GM19372 (cell line): ENCODE data around the gene PTPRU.

Source experiments
- ATAC-seq: cut with Tn5 transposase; IDR thresholded peaks from one replicate; pipeline ENCODE4 v1.9.1; 2021; ENCODE audit warnings: mild to moderate bottlenecking, low read depth, moderate library complexity; ENCODE audit not compliant: unreplicated experiment

The PTPRU gene

GRCh38 chr1:29354511-29355098, 118.3 kb downstream of the PTPRU start:
- no peak for ATAC-seq

GRCh38 chr1:29355375-29355774, 119.1 kb downstream of the PTPRU start:
- ATAC-seq = no peak

- no peak for ATAC-seq
Measured at GRCh38 chr1:29356663-29357062, 120.3 kb downstream of the PTPRU start.

GRCh38 chr1:29357452-29357851, 121.1 kb downstream of the PTPRU start:
- ATAC-seq = no peak

- ATAC-seq = no peak
Measured at GRCh38 chr1:29358183-29358582, 121.9 kb downstream of the PTPRU start.

GRCh38 chr1:29360768-29361167, 124.4 kb downstream of the PTPRU start:
- no peak for ATAC-seq

- no peak for ATAC-seq
Measured at GRCh38 chr1:29361686-29362085, 125.4 kb downstream of the PTPRU start.

GRCh38 chr1:29362116-29362515, 125.8 kb downstream of the PTPRU start:
- ATAC-seq = no peak

GRCh38 chr1:29362764-29363163, 126.4 kb downstream of the PTPRU start:
- ATAC-seq = no peak

GRCh38 chr1:29363536-29363935, 127.2 kb downstream of the PTPRU start:
- ATAC-seq = no peak

- ATAC-seq = no peak
Measured at GRCh38 chr1:29364101-29364678, 127.9 kb downstream of the PTPRU start.

GRCh38 chr1:29365906-29366670, 129.8 kb downstream of the PTPRU start:
- no peak for ATAC-seq

- ATAC-seq = no peak
Measured at GRCh38 chr1:29368936-29369932, 132.9 kb downstream of the PTPRU start.

- ATAC-seq = no peak
Measured at GRCh38 chr1:29370067-29370466, 133.7 kb downstream of the PTPRU start.

- ATAC-seq = no peak
Measured at GRCh38 chr1:29371332-29371731, 135.0 kb downstream of the PTPRU start.

GRCh38 chr1:29372108-29372507, 135.8 kb downstream of the PTPRU start:
- ATAC-seq = no peak
